Endothelial cell of hepatic sinusoid (primary cell): ENCODE results near the gene H6PD.

ENCODE experiments used
- in situ Hi-C: cut with HindIII; loops from 2 replicates; pipeline ENCODE4 v1.10.0; 2017; ENCODE audit warnings: low sequenced_read_pairs

The H6PD gene

DNA sequence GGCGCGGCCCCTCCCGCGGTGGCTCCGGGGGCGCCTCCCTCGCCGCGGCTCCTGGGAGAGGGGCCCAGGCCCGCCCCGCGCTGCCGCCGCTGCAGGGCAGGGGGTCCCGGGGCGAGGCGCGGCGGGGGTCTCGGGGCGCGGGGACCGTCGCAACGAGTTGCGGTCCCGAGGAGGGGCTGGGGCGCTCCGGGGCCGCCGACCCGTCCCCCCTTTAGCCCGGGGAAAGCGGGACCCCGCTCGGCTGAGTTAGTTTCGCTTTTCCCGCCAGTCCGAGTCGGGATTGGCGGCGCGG lies 58.6 kb downstream of the H6PD start:
- in situ Hi-C loops = loop anchor here (25.0 kb wide), 1 partner anchor 169 kb away; no protein-coding TSS in a partner anchor

DNA sequence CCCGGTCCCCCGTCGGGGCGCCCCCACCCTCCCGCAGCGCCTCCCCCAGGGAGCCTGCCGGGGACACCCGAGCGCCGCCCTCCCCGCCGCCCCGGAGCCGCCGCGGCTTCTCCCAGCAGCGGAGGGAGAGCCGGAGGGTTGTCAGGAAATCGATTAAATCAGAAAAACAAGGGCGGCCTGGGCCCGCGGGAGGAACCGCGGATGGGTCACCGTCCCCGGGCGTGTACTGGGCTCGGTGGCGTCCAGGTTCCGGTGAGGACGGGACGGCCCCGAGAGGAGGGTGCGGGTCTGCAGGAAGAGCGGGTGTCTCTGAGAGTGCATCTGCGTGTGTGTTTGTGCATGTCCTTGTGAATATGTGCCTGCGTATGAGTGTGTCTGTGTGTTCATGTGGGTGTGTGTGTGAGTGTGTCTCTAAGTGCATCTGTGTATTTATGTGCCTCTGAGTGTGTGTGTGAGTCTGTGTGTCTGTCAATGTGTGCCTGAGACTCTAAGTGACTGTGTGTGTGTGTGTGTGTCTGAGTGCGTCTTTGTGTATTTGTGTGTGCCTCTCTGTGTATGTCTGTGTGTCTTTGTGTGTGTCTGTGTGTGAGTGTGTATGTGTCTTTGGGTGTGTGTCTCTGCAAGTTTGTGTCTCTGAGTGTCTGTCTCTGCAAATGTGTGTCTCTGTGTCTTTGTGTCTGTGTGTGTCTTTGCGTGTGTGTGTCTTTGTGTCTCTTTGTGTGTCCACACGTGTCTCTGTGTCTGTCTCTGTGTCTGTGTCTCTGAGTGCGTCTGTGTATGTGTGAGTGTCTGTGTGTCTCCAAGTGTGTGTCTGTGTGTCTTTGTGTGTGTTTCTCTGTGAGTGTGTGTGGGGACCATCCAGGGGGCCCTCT lies 59.2 kb downstream of the H6PD start:
- in situ Hi-C loops = loop anchor here (25.0 kb wide), 1 partner anchor 169 kb away; no protein-coding TSS in a partner anchor

GRCh38 chr1:9294405-9294773 lies 59.8 kb downstream of the H6PD start:
- in situ Hi-C loops = loop anchor here (25.0 kb wide), 1 partner anchor 168 kb away; no protein-coding TSS in a partner anchor

DNA sequence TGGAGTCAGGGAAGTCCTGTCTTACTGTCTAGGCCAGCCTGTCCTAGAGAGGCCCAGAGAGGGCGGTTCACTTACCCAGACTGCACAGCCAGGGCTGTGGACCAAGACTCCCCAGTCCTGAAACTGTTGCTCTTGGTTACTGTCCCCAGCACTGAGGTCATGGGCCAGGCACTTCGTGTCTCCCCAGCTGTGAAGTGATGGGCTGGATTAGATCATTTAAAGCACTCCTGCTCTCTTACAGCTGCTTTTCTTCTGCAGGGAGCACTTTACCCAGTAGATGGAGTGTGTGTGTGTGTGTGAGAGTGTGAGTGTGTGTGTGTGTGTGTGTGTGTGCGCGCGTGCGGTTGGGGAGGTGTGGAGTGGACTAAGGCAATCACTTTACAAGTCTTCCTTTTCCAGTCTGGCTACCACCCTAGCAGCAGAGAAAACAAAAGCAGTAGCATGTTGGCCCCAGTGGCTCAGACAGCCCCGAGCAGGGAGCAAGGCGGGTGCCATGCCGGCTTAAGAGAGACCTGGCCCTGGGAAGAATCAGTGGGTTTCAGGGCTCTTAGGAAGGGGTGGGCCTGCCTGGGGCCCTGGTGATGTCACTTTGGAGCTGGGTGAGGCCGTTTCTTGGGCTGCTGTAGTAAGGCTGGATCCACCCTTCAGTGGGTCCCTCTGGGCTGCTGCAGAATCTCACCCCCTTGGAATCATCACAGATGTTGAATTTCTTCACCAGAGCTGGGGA lies 60.5 kb downstream of the H6PD start:
- in situ Hi-C loops = loop anchor here (25.0 kb wide), 1 partner anchor 167 kb away; no protein-coding TSS in a partner anchor

DNA sequence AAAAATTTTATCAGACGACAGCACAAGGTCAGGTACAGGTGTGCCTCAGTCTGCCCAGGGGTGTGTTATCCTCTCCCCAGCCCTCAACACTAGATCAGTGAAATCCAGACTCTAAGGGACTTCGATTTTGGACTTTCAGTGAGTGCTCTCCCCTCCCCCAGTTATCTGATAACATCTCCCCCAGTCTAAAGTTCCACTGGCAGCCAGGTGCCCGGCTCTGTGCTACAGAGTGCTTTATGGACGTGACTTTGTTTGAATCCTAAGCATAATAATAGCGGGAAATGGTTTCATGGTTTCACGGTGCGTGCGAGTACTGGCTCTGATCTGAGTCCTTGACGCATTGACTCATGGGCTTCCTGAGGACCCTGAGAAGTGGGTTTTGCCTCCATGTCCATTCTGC lies 61.3 kb downstream of the H6PD start:
- in situ Hi-C loops = loop anchor here (25.0 kb wide), 1 partner anchor 166 kb away; no protein-coding TSS in a partner anchor

DNA sequence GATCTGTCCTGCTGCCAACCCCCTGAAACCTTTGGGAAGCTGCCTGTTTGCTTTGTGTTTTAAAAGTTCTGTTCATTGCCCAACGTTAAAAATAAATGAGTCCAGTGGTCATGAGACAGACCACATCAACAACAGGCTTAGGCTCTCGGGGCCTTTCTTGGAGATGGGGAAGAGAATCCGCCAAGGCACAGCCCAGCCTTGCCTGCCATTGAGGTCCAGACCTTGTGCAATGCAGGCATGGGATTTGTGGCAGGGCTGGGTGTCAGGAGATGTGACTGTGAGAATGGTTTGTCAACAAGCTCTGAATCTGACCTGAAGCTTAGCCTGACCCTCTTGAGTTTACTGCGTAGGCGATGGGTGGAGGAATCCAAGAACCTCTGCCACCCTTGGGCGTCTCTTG lies 62.3 kb downstream of the H6PD start:
- in situ Hi-C loops = loop anchor here (25.0 kb wide), 1 partner anchor 165 kb away; no protein-coding TSS in a partner anchor

DNA sequence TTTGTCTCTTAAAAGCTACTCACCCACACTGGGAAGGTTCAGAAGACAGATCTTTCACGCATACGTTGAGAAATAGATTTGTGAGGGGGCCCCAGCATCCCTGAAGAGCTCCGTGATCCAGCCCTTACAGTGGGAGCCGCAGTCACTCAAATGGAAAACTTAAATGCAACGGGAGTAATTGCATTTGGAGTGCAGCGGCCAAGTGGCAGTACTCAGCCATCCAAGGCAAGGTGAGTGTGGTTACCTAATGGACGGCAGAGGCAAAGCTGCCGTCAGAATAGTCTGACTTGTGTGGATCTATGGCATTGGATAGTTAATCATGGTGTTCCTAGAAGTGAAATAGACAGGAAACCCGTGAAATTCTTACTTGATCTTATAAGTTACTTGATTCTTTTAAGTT lies 63.3 kb downstream of the H6PD start:
- in situ Hi-C loops = loop anchor here (25.0 kb wide), 1 partner anchor 164 kb away; no protein-coding TSS in a partner anchor

- in situ Hi-C loops = loop anchor here (25.0 kb wide), 1 partner anchor 164 kb away; no protein-coding TSS in a partner anchor
Measured at GRCh38 chr1:9298282-9298681, 63.7 kb downstream of the H6PD start.

GRCh38 chr1:9299571-9300541 lies 65.3 kb downstream of the H6PD start:
- in situ Hi-C loops = loop anchor here (5.0 to 25.0 kb wide), 2 partner anchors 72 to 162 kb away; no protein-coding TSS in a partner anchor

- in situ Hi-C loops = loop anchor here (5.0 kb wide), 1 partner anchor 72 kb away; no protein-coding TSS in a partner anchor
Measured at GRCh38 chr1:9300573-9300972, 66.0 kb downstream of the H6PD start.

DNA sequence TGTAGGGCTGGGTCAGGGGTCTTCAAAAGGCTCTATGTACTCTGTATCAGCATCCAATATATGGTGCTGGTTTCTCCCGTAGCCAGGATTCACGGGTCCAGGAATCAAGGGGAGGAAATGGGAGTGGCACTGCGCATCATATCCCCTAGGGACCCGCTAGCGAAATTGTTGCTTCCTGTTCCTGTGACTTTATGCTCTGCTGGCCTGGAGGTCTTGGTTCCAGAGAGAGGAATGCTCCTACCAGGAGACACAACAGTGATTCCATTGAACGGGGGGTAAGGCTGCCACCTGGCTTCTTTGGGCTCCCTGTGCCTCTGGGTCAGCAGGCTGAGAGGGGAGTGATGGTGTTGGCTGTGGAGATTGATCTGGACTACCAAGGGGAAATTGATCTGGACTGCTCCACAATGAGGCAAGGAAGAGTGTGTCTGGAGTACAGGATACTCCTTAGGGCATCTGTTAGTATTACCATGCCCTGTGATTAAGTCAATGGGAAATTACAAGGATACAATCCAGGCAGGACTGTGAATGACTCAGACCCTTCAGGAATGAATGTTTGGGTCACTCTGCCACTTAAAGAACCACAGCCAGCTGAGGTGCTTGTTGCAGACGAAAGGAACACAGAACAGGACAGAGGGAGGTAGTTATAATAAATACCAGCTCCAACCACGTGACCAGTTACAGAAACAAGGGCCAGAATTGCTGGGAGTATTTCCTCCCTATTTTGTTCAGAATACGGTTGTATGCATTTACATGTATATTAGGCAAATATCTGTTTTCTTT lies 68.4 kb downstream of the H6PD start:
- in situ Hi-C loops = loop anchor here (5.0 kb wide), 1 partner anchor 69 kb away; no protein-coding TSS in a partner anchor

- in situ Hi-C loops = loop anchor here (5.0 kb wide), 1 partner anchor 68 kb away; no protein-coding TSS in a partner anchor
Measured at GRCh38 chr1:9303916-9304315, 69.3 kb downstream of the H6PD start.

DNA sequence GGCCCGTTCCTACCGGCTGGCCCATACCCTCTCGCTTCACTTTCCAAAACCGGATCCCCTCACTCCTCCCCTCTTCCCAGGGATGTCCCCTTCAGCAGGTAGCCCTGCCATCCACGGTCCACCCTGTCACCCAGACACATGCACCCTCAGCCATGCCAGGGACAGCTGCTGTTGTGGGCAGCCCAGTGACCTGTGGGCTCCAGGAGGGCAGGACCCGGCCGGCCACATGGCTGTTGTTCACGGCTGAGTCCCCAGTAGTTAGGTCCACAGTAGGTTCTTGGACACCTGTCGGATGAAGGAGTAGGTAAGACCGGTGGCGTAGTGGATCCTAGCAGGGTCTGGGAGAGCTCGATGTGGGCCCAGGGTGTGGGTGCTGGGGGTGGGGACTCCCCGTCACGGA lies 70.6 kb downstream of the H6PD start:
- in situ Hi-C loops = no loop called here

GRCh38 chr1:9306006-9306405 lies 71.4 kb downstream of the H6PD start:
- in situ Hi-C loops = no loop called here

DNA sequence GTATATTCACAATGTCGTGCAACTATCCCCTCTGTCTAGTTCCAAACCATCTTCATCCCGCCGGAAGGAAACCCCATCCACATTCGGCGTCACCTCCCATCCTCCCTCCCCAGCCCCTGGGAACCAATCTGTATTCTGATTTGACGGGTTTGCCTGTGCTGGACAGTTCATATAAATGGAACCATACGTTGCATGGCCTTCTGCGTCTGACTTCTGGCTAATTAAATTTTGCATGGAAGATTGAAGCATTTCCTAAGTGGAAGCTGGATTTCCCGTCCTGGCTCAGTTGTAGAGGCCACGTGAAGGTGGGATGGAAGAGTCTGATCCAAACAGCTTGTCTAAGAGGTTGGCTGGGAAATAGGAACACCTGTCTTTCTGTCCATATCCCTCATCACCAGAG lies 72.7 kb downstream of the H6PD start:
- in situ Hi-C loops = no loop called here

GRCh38 chr1:9308236-9308785 lies 73.7 kb downstream of the H6PD start:
- in situ Hi-C loops = no loop called here

DNA sequence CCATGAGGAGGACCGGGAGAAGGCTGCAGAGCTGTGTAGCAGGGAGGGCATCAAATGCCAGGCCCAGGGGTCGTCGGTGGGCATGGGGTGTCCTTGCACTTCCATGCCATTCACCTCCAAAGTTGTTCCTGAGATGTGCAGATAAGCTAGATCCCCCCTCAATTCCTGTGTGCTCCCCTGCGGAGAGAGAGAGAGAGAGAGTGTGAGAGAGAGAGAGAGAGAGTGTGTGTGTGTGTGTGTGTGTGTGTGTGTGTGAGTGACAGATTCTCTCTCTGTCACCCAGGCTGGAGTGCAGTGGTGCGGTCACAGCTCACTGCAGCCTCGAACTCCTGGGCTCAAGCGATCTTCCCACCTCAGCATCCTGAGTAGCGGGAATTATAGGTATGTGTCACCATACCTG lies 74.5 kb downstream of the H6PD start:
- in situ Hi-C loops = no loop called here

DNA sequence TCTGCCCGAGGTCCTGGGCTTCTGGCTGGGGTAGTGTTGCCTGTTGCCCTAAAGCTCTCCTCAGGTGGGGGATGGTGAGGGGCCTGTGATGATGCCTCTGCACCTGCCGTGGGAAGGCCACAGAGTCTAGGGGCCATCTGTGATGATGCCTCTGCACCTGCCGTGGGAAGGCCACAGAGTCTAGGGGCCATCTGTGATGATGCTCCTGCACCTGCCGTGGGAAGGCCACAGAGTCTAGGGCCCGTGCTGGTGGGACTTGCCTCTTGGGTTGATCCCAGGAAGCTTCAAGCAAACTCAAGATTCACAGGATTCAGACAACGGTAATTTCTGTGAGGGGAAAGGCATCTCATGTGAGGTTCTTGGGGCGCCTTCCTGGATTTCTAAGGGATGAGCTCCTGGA lies 75.4 kb downstream of the H6PD start:
- in situ Hi-C loops = no loop called here

- in situ Hi-C loops = no loop called here
Measured at GRCh38 chr1:9311029-9311428, 76.5 kb downstream of the H6PD start.
